ENCODE data around the gene KIAA0753. TPM values are rescaled to one million over a fixed set of nuclear protein-coding genes. Genes with fewer than 3 reads are reported as not detected.
A peak's percentile ranks its signal among the peaks of the same experiment; 100 is the strongest.

The KIAA0753 gene
- total RNA-seq, 4 donors from 2014 or later: 14.7 to 36.3 (median 23.3) TPM

GRCh38 chr17:6683730-6684459, 43.4 kb upstream of the KIAA0753 start:
- Histone ChIP-seq H3K4me3 (no peak overlapping the region), H3K36me3 (no peaks in the 10 kb centered on the region), H3K27me3 (no peaks in the 10 kb centered on the region), H3K4me1 (no peaks in the 10 kb centered on the region), H3K27ac (no peak overlapping the region), H3K9me3 (no peaks in the 10 kb centered on the region)
- DNase-seq: peak in 1 of 3 donors; percentile 10
- TF ChIP-seq CTCF (IDR thresholded peaks at IDR 0.05) (no peak), POLR2A (IDR thresholded peaks at IDR 0.05) (no peak)

- Histone ChIP-seq H3K4me3 (no peak overlapping the region), H3K27ac (no peak overlapping the region), H3K9me3 (no peaks in the 10 kb centered on the region), H3K27me3 (no peaks in the 10 kb centered on the region), H3K4me1 (no peaks in the 10 kb centered on the region), H3K36me3 (no peaks in the 10 kb centered on the region)
- no peak for DNase-seq
- TF ChIP-seq CTCF (IDR thresholded peaks at IDR 0.05) (no peak), POLR2A (IDR thresholded peaks at IDR 0.05) (no peak)
Measured at GRCh38 chr17:6683081-6683684, 42.7 kb upstream of the KIAA0753 start.

GRCh38 chr17:6682339-6682738, 41.8 kb upstream of the KIAA0753 start:
- Histone ChIP-seq H3K4me3 (no peak overlapping the region), H3K27me3 (no peaks in the 10 kb centered on the region), H3K4me1 (no peaks in the 10 kb centered on the region), H3K27ac (no peak overlapping the region), H3K9me3 (no peaks in the 10 kb centered on the region), H3K36me3 (no peaks in the 10 kb centered on the region)
- TF ChIP-seq POLR2A (IDR thresholded peaks at IDR 0.05) (no peak), CTCF (IDR thresholded peaks at IDR 0.05) (no peak)
- peak in 1 of 3 donors; percentile 2 for DNase-seq

GRCh38 chr17:6681671-6682070, 41.2 kb upstream of the KIAA0753 start:
- H3K4me3 ChIP-seq: no peak overlapping the region
- no peaks in the 10 kb centered on the region for H3K36me3 ChIP-seq
- H3K4me1 ChIP-seq: no peaks in the 10 kb centered on the region
- no peak for DNase-seq
- H3K27ac ChIP-seq: no peak overlapping the region
- no peaks in the 10 kb centered on the region for H3K27me3 ChIP-seq
- no peaks in the 10 kb centered on the region for H3K9me3 ChIP-seq
- TF ChIP-seq CTCF (IDR thresholded peaks at IDR 0.05): no peak
- no peak for TF ChIP-seq POLR2A (IDR thresholded peaks at IDR 0.05)

- H3K4me3 ChIP-seq: no peak overlapping the region
- no peaks in the 10 kb centered on the region for H3K36me3 ChIP-seq
- no peak overlapping the region for H3K27ac ChIP-seq
- DNase-seq: no peak
- no peak for TF ChIP-seq CTCF (IDR thresholded peaks at IDR 0.05)
- no peaks in the 10 kb centered on the region for H3K9me3 ChIP-seq
- H3K27me3 ChIP-seq: no peaks in the 10 kb centered on the region
- no peaks in the 10 kb centered on the region for H3K4me1 ChIP-seq
Measured at GRCh38 chr17:6681176-6681575, 40.7 kb upstream of the KIAA0753 start.

Data from Peyer's patch (tissue), 4 donors.